IMR-90 (cell line): ENCODE data around the gene C9orf152. TPM values are rescaled to one million over a fixed set of nuclear protein-coding genes. Genes with fewer than 3 reads are reported as not detected.

Source experiments
- ATAC-seq: fragments of 200-7000 bp; cut with Tn5 transposase; 2 replicates; pipeline ENCODE4 v1.9.1; 2020; ENCODE audit warnings: low read depth, mild to moderate bottlenecking, moderate library complexity
- BruUV-seq: library from RNA; stranded (reverse); fragments of 400-500 nt; replicated peaks from 2 replicates; lab custom pipeline; 2021; lab: Mats Ljungman, UMichigan
- CTCF ChIA-PET: fragments of 300-600 bp; formaldehyde crosslinking; extraction: SDS; loops from one replicate; lab custom pipeline; 2021; ENCODE audit warnings: antibody characterized with exemption; lab: Yijun Ruan, JAX
- POLR2A ChIA-PET: fragments of 300-600 bp; sonication (Branson Sonifier 250); formaldehyde crosslinking; loops from one replicate; lab custom pipeline; 2022; ENCODE audit warnings: antibody characterized with exemption; ENCODE audit not compliant: unreplicated experiment; lab: Charles Lee
- DNase-seq: peaks from one replicate; pipeline ENCODE4 v3.0.0; 2013
- H2AFZ ChIP-seq: replicated peaks from 2 replicates; pipeline ENCODE3; 2013; ENCODE audit warnings: low read length, mild to moderate bottlenecking; ENCODE audit not compliant: poor library complexity
- H2AK5ac ChIP-seq: 2 replicates; pipeline ENCODE4 v1.6.1; 2013; ENCODE audit warnings: low read depth, low read length, inconsistent platforms
- H2AK9ac ChIP-seq: replicated peaks from 2 replicates; pipeline ENCODE3; 2013; ENCODE audit warnings: mild to moderate bottlenecking, low read depth, low read length, moderate library complexity; ENCODE audit not compliant: poor library complexity
- H2BK120ac ChIP-seq: 2 replicates; pipeline ENCODE4 v1.6.1; 2013; ENCODE audit warnings: low read depth, low read length, inconsistent platforms
- H2BK15ac ChIP-seq: 3 replicates; pipeline ENCODE4 v1.6.1; 2013; ENCODE audit warnings: low read depth, low read length, inconsistent platforms
- H2BK20ac ChIP-seq: 2 replicates; pipeline ENCODE4 v1.6.1; 2013; ENCODE audit warnings: low read depth, mild to moderate bottlenecking, inconsistent platforms, low read length, moderate library complexity
- H2BK5ac ChIP-seq: 2 replicates; pipeline ENCODE4 v1.6.1; 2013; ENCODE audit warnings: mild to moderate bottlenecking, low read depth, low read length, inconsistent platforms; ENCODE audit not compliant: poor library complexity, severe bottlenecking
- H3K14ac ChIP-seq: replicated peaks from 2 replicates; pipeline ENCODE4 v1.6.1; 2013; ENCODE audit warnings: low read depth, low read length, inconsistent platforms
- H3K18ac ChIP-seq: 2 replicates; pipeline ENCODE4 v1.6.1; 2013; ENCODE audit warnings: low read depth, low read length, control low read depth
- H3K23ac ChIP-seq: 2 replicates; pipeline ENCODE4 v1.6.1; 2013; ENCODE audit warnings: low read depth, low read length, inconsistent platforms
- H3K27ac ChIP-seq: 2 replicates; pipeline ENCODE4 v1.5.1; 2013; ENCODE audit warnings: mild to moderate bottlenecking, control low read depth, low read length; ENCODE audit not compliant: insufficient read depth
- H3K27me3 ChIP-seq: 2 replicates; pipeline ENCODE4 v1.6.1; 2013; ENCODE audit warnings: low read length; ENCODE audit not compliant: control insufficient read depth, insufficient read depth
- H3K36me3 ChIP-seq: 2 replicates; pipeline ENCODE4 v1.6.1; 2013; ENCODE audit warnings: low read length, mixed read lengths; ENCODE audit not compliant: control insufficient read depth, insufficient read depth
- H3K4ac ChIP-seq: 2 replicates; pipeline ENCODE4 v1.6.1; 2013; ENCODE audit warnings: low read depth, low read length, inconsistent platforms
- H3K4me1 ChIP-seq: 2 replicates; pipeline ENCODE4 v1.6.1; 2013; ENCODE audit warnings: low read length, mixed read lengths; ENCODE audit not compliant: control insufficient read depth, insufficient read depth
- H3K4me2 ChIP-seq: 2 replicates; pipeline ENCODE4 v1.6.1; 2013; ENCODE audit warnings: low read depth, mild to moderate bottlenecking, control low read depth, low read length, moderate library complexity
- H3K4me3 ChIP-seq: 2 replicates; pipeline ENCODE4 v1.5.1; 2013; ENCODE audit warnings: low read depth, mild to moderate bottlenecking, control low read depth, low read length, moderate library complexity; ENCODE audit not compliant: insufficient read depth
- H3K56ac ChIP-seq: 2 replicates; pipeline ENCODE4 v1.6.1; 2013; ENCODE audit warnings: low read length, inconsistent platforms; ENCODE audit not compliant: insufficient read depth; ENCODE audit errors: extremely low read depth
- H3K79me1 ChIP-seq, 2 experiments: 2 replicates each; pipeline ENCODE4 v1.6.1; 2013; ENCODE audit warnings: low read length in 2 of 2, inconsistent platforms in 1 of 2, low read depth in 1 of 2
- H3K9ac ChIP-seq: 2 replicates; pipeline ENCODE4 v1.6.1; 2013; ENCODE audit warnings: low read depth, low read length, control low read depth
- H3K9me1 ChIP-seq: 2 replicates; pipeline ENCODE4 v1.6.1; 2013; ENCODE audit warnings: low read length, inconsistent platforms; ENCODE audit not compliant: insufficient read depth
- H3K9me3 ChIP-seq: 2 replicates; pipeline ENCODE4 v1.6.1; 2013; ENCODE audit warnings: low read length; ENCODE audit not compliant: control insufficient read depth, insufficient read depth
- H4K20me1 ChIP-seq: 2 replicates; pipeline ENCODE4 v1.6.1; 2013; ENCODE audit warnings: low read length, inconsistent platforms; ENCODE audit not compliant: insufficient read depth
- H4K5ac ChIP-seq: 2 replicates; pipeline ENCODE4 v1.6.1; 2013; ENCODE audit warnings: mild to moderate bottlenecking, low read depth, low read length, control low read depth
- H4K8ac ChIP-seq, 2 experiments: 2 replicates each; pipeline ENCODE4 v1.6.1; 2013; ENCODE audit warnings: low read depth in 2 of 2, low read length in 2 of 2, control low read depth in 1 of 2, inconsistent platforms in 1 of 2
- H4K91ac ChIP-seq: 2 replicates; pipeline ENCODE4 v1.6.1; 2013; ENCODE audit warnings: low read depth, low read length, inconsistent platforms; ENCODE audit not compliant: insufficient read depth
- CEBPB ChIP-seq: IDR thresholded peaks from 2 replicates; pipeline ENCODE4 v1.6.1; 2012; ENCODE audit warnings: low read depth, low read length, improper control_type of control experiment
- MAFK ChIP-seq: IDR thresholded peaks from 2 replicates; pipeline ENCODE4 v1.6.1; 2012; ENCODE audit warnings: low read depth, low read length, improper control_type of control experiment
- MXI1 ChIP-seq: IDR thresholded peaks from 2 replicates; pipeline ENCODE4 v1.6.1; 2012; ENCODE audit warnings: low read depth, mild to moderate bottlenecking, low read length, moderate library complexity, borderline replicate concordance
- RCOR1 ChIP-seq: IDR thresholded peaks from 2 replicates; pipeline ENCODE4 v1.6.1; 2012; ENCODE audit warnings: mild to moderate bottlenecking, low read length, improper control_type of control experiment; ENCODE audit not compliant: insufficient replicate concordance
- SMC3 ChIP-seq: fragments of 150-350 bp; IDR thresholded peaks from 2 replicates; pipeline ENCODE4 v1.6.1; 2016; ENCODE audit warnings: low read depth, mild to moderate bottlenecking, antibody characterized with exemption, low read length, moderate library complexity
- WGBS, 2 experiments: methylation state at CpG; one replicate each; pipeline versions ENCODE4 v1.1.5 to v1.1.7; 2013; ENCODE audit warnings: missing lambda C conversion rate in 2 of 2; ENCODE audit not compliant: insufficient read length in 1 of 2; ENCODE audit errors: extremely low coverage in 2 of 2; 5-methylcytosine and 5-hydroxymethylcytosine counted together
- dilution Hi-C: fragments of 300-500 bp; cut with HindIII; formaldehyde crosslinking; loops from one replicate; pipeline ENCODE4 v1.14.3; 2018; ENCODE audit warnings: low sequenced_read_pairs; ENCODE audit not compliant: unreplicated experiment
- in situ Hi-C: fragments of 300-500 bp; cut with MboI; formaldehyde crosslinking; loops from 3 replicates; pipeline ENCODE4 v1.14.3; 2019; ENCODE audit warnings: low sequenced_read_pairs, inconsistent platforms, mixed read lengths
- intact Hi-C: fragments of 100-400 bp; cut with micrococcal nuclease; formaldehyde crosslinking; loops from 2 replicates; pipeline ENCODE4 v1.10.0; 2022
- polyA plus RNA-seq, 3 experiments: library from polyadenylated mRNA; depleted of rRNA; stranded (reverse); fragments of >200 nt; gene quantifications; 2 replicates each; pipeline ENCODE4 v1.2.3, GENCODE V29; 2012; ENCODE audit warnings: low replicate concordance in 1 of 3
- total RNA-seq: library from RNA; depleted of rRNA; stranded (reverse); fragments of >200 nt; gene quantifications from 2 replicates; pipeline ENCODE4 v1.2.3, GENCODE V29; 2012

The C9orf152 gene
- total and polyA plus RNA-seq, 2 of the 4 experiments (the other 2 are of a cell fraction), result not detected

GRCh38 chr9:110255034-110255462, 47.1 kb upstream of the C9orf152 start:
- peak overlapping the region; percentile 95 for H2AFZ ChIP-seq
- H4K91ac ChIP-seq, result peak overlapping the region; percentile 2; the same call in 1 of the 2 replicates
- no peak overlapping the region for H4K5ac ChIP-seq
- peak overlapping the region; percentile 16 to 72; a peak in 2 of 4 replicates for H4K8ac ChIP-seq
- intact Hi-C loops, result loop anchor here (5.0 to 10.0 kb wide), 6 partner anchors 97 to 367 kb away; partner anchors contain the start of gene SVEP1
- peaks cover 6% of the 10 kb centered on the region; the same call in 1 of the 2 replicates for H3K9me1 ChIP-seq
- H3K27ac ChIP-seq, result peak overlapping the region; percentile 85
- in situ Hi-C loops, result no loop called here
- no peaks in the 10 kb centered on the region for H3K27me3 ChIP-seq
- H2BK20ac ChIP-seq, result no peak overlapping the region
- H3K18ac ChIP-seq, result no peak overlapping the region
- ChIA-PET POLR2A (no interaction called here), CTCF (no interaction called here)
- H3K14ac ChIP-seq, result peak overlapping the region; percentile 84
- peaks cover 55% of the 10 kb centered on the region for H4K20me1 ChIP-seq
- peak overlapping the region; percentile 54; the same call in 1 of the 2 replicates for H2AK5ac ChIP-seq
- TF ChIP-seq RCOR1, result no peak
- no peak for TF ChIP-seq MAFK
- TF ChIP-seq SMC3, result no peak
- TF ChIP-seq MXI1, result no peak
- TF ChIP-seq CEBPB, result no peak
- peak overlapping the region; percentile 62 for H3K56ac ChIP-seq
- peak overlapping the region; percentile 84 for H3K23ac ChIP-seq
- H2AK9ac ChIP-seq, result peak overlapping the region; percentile 97
- peak overlapping the region; percentile 71 for H3K4me3 ChIP-seq
- H3K4me2 ChIP-seq, result peak overlapping the region; percentile 84
- 0% methylated on average over 1 of the region's 17 CpGs; no CpG with 5 or more reads in 1 of the 2 experiments for WGBS, 2 experiments
- no TSS peak for BruUV-seq
- peaks cover 11 to 55% of the 10 kb centered on the region in 2 experiments; a peak in 2 of 4 replicates for H3K79me1 ChIP-seq
- dilution Hi-C loops, result no loop called here
- H3K9ac ChIP-seq, result peak overlapping the region; percentile 90
- peak overlapping the region; percentile 44; the same call in 1 of the 2 replicates for H2BK120ac ChIP-seq
- no peak overlapping the region for H2BK15ac ChIP-seq
- no peak for DNase-seq
- H3K4me1 ChIP-seq, result peaks cover 10% of the 10 kb centered on the region
- H2BK5ac ChIP-seq, result peak overlapping the region; percentile 88
- H3K4ac ChIP-seq, result peak overlapping the region; percentile 82
- no peaks in the 10 kb centered on the region for H3K9me3 ChIP-seq
- peak; percentile 0; the same call in 1 of the 2 replicates for ATAC-seq
- no peaks in the 10 kb centered on the region for H3K36me3 ChIP-seq
